Ovary (tissue), 3 donors: Measurements from ENCODE around the gene UBR1.

Source experiments
- CTCF ChIP-seq, 3 donors: fragments of 450-650 bp in 2 of 3; fragments of 200-600 bp in 1 of 3; IDR thresholded peaks; one replicate each; pipeline versions ENCODE4 v1.5.1 to v1.8.0; 2016 to 2022; ENCODE audit warnings: antibody characterized with exemption in 3 of 3, mild to moderate bottlenecking in 1 of 3
- POLR2A ChIP-seq: fragments of 450-650 bp; IDR thresholded peaks from one replicate; pipeline ENCODE4 v1.6.1; 2017; ENCODE audit warnings: antibody characterized with exemption, mild to moderate bottlenecking, moderate library complexity
- donor health status: DM: no; HTN: no; CAD: no.

- TF ChIP-seq POLR2A (no peak), CTCF (IDR thresholded peaks at IDR 0.05) (no peak)
Measured at GRCh38 chr15:42994546-42994945, 111.3 kb downstream of the UBR1 start.
